NCI-H69 (cell line): ENCODE measurements around the gene UBE2G2.

Source experiments
- DNase-seq: peaks from one replicate; lab custom pipeline; 2025; lab: John Stamatoyannopoulos, UW

Gene UBE2G2

GRCh38 chr21:44763451-44764318 is 37.9 kb downstream of the UBE2G2 start:
- no peak for DNase-seq

DNA sequence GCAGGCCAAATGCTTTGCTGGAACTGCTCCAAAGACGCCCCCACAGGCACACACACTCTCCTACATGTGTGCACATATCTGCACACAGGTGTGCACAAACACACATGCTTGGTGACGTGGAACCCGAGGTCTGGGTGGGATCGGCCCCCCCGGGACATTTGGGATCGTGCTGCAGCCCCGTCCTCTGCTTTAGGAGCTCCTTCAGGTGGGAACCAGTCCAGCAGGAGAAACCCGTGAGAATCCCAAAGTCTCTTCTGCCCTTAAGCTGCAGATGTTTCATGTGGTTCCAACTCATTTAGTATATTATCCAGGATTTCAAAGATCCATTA is 38.6 kb downstream of the UBE2G2 start:
- no peak for DNase-seq

DNA sequence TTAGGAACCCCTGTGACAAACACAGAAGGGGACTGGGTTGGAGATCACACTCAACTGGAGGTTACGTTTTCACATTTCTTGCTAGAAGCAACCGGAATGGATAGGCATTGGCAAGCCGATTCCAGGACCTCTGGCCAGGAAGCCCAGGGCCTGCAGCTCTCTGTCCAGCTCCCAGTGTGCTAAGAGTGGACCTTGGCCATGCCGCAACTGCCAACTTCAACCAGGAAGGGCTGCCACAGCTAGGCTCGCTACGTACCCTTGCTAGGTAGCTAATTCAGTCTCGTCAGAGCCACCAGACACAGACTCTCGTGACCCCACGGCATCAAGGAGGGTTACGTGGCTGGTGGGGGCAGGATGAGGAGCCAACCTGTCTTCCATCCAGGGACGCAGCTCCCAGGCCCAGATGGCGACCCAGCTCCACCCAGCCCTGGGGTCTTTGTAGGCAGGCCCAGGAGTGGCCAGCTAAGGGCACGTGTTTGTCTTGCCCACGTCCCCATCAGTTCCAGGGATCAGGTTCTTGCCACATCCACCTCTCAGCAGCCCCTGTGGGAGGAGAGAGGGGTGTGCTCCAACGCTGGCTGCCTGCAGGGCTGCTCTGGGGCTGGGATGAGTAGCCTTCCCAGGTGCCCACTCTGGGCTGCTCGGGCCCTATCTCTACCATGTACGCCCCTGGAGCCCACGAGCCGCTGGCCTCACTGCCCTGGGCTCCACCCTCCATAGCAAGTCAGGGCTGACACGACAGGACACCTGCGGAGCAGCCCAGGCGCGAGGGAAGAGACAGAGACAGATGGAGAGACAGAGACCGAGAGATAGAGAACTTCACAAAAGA is 39.2 kb downstream of the UBE2G2 start:
- DNase-seq, result peak; percentile 38

GRCh38 chr21:44761747-44762208 is 39.8 kb downstream of the UBE2G2 start:
- DNase-seq, result peak; percentile 67

GRCh38 chr21:44761011-44761729 is 40.5 kb downstream of the UBE2G2 start:
- peak; percentile 88 for DNase-seq

GRCh38 chr21:44760376-44760775 is 41.2 kb downstream of the UBE2G2 start:
- no peak for DNase-seq

GRCh38 chr21:44759628-44760285 is 41.9 kb downstream of the UBE2G2 start:
- DNase-seq, result no peak

DNA sequence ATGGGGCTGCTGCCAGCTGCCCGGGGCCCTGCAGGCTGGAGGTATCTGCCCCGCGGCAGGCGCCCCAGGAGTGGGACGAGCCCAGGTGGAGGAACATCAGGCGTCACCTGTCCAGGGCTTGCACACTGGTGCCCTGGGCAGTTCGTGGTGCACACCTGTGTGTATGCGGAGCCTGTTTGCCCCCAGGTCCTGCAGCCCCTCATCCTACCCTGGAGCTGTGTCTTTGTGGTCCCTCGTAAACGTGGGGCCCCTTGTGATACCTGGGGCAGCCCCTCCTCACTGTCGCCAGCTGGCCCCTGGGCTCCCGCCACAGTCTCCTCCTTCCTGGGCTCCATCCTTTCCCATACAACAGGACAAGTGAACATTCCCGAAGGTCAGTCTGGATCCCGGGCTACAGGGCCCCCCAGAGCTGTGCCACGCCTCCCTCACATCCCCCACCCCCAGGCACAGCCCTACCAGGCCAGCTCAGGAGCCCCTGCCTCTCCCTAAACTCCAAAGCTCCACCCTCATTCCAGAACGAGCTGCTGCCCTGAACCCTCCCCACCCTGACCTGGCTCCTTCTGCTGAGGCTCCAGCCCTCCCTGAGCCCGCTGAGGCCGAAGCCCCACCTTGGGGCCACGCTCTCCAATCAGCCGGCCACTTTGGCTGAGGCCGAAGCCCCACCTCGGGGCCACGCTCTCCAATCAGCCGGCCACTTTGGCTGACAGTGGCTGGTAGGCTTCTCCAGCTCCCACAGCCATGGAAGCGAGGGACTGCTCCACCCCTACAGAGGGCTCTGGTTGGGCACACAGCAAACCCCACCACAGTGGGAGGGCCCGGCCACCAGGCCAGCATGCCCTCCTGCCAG is 42.6 kb downstream of the UBE2G2 start:
- DNase-seq, result no peak

GRCh38 chr21:44758141-44758561 is 43.5 kb downstream of the UBE2G2 start:
- no peak for DNase-seq

DNA sequence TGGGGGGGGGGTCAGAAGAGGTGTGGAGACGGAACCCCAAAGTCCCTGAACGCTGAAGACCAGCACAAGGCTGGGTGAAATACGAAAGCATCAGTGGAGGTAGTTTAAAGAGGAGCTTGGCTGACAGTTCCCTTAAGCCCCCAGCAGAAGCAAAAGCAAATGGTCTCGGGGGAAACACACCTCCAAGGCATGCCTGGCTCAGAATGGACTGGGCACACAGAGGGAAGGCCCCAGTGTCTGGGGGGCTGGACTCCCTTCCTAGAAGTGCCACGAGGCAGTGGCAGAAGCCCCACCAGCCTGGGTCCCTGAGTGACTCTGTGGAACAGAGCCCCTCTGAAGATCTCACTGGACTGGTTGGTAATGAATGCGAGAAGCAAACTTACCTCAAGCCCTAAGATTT is 43.9 kb downstream of the UBE2G2 start:
- no peak for DNase-seq

DNA sequence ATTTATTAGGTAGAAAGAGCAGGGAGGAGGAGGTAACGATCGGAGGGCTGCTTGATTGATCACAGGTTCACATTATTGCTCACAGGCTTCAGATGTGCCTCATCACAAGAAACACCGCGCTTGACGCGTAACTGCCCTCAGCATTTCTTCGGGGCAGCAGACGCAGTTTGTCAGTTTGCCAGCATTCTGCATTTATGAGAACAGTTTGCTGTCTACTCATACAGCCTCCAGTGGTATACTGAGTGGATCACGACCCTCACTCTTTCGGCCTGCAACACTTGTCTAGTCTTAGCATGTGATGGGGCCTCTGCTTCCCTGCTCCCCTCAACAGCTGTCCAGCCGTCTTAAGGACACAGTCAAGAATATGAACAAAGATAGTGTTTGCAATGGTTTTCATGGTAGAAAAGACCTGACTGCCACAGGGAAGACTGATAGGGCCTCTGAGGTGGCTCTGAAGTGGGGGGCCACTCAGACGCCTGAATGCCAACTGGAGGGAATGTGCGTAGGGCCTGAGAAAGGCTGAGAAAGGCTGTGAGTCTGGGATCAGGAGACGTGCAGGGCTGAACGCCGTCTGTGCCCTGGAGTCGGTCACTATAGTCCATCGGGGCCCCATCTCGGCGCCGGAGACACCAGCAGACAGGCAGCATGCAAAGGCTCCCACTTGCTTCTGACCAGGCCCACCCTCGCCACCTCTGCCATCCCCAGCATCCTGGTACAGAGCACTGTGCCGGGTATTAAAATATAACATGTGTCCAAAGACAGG is 45.0 kb downstream of the UBE2G2 start:
- no peak for DNase-seq

DNA sequence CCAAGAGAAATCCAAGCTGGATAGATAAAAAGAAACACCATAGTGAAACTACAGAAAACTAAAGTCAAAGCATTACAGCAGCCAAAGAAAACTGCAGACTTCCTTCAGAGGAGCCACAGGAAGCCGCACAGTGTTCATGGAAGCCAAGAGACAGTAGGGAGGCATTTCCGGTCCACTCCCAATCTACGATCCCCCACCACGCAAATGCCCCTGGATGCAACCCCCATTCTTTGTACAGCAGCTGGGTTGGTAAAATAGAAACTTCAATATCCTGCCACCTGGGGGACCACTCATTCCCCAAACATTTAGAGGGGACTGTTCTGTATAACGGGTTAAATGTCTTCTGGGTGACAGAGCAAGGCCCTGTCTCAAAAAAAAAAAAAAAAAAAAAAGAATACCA is 46.4 kb downstream of the UBE2G2 start:
- DNase-seq, result no peak

- DNase-seq, result no peak
These were observed 48.3 kb downstream of the UBE2G2 start for GRCh38 chr21:44753357-44753756.

- DNase-seq, result peak; percentile 71
These were observed 48.9 kb downstream of the UBE2G2 start for GRCh38 chr21:44752671-44753235.

- DNase-seq, result no peak
These were observed 49.6 kb downstream of the UBE2G2 start for GRCh38 chr21:44751799-44752636.

DNA sequence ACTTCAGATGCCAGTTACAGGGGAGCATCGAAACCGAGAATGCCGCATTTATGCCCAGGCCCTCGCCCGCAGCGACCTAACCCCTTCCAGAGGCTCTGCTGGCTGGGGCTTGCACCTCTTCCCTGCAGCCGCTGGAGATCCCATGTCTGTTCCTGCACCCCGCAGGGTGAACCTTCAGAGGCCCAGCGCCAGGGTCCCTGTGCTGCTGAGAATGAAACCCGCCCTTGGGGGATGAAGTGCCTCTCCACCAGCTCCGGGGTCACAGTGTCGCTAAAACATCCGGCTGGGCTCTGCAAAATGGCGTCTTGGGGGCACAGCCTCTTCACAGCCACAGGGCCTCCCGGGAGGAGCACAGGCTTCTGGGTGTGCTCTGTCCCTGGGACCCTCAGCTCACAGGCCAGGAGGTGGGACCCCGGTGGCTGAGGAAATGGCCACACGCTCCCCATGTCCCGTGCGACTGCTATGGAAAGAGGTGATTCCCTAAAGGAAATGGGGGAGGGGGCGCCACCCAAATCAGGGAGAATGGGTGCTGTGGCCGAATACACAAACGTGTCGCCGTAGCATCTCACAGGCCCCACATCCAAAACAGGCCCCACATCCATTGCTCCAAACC is 50.3 kb downstream of the UBE2G2 start:
- no peak for DNase-seq

DNA sequence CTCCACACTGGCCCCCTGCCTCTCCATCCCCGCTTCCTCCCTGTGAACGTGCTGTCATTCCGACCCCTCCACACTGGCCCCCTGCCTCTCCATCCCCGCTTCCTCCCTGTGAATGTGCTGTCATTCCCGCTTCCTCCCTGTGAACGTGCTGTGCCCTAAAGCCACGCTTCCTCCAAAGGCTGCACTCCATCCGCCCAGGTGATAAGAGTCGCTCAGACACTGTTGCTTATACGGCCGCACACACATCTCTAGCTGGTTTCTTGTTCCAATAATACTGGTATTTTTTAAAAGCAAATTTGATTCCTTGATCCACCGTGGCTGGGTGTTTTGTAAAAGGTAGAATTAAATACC is 51.0 kb downstream of the UBE2G2 start:
- no peak for DNase-seq
